Fibroblast of lung (primary cell): ENCODE results near the gene WDR43.

ENCODE experiments used
- CTCF ChIP-seq, 2 donors: IDR thresholded peaks in 1 of 2; conservative IDR thresholded peaks in 1 of 2; 1 replicate in 1 of 2; 2 replicates in 1 of 2; pipeline ENCODE4 v1.5.1; 2011 to 2012; ENCODE audit warnings: low read length in 2 of 2, control low read depth in 1 of 2, inconsistent platforms in 1 of 2, low read depth in 1 of 2, mild to moderate bottlenecking in 1 of 2
- EZH2 ChIP-seq: IDR thresholded peaks from 2 replicates; pipeline ENCODE4 v1.5.1; 2012; ENCODE audit warnings: low read length, control low read depth, mild to moderate bottlenecking; ENCODE audit errors: missing control alignments

- TF ChIP-seq EZH2 (no peak), CTCF (conservative IDR thresholded peaks at IDR 0.05 in 1 of 2, IDR thresholded peaks at IDR 0.05 in 1 of 2; ENCODE audit: low read depth in 1 of 2, low read length in 2 of 2) (no peak)
Measured at GRCh38 chr2:28974252-28974651, 79.8 kb downstream of the WDR43 start.
